Measurements from ENCODE around the gene CKLF. TPM values are rescaled to one million over a fixed set of nuclear protein-coding genes. Genes with fewer than 3 reads are reported as not detected.

The CKLF gene
- total RNA-seq, 1 experiment from 2014 or later: 21.0 TPM

- no peak for TF ChIP-seq ATF6 (CRISPR knock-in tag; IDR thresholded peaks at IDR 0.05)
- no peak for TF ChIP-seq JAZF1 (CRISPR knock-in tag; IDR thresholded peaks at IDR 0.05)
- TF ChIP-seq NR3C1 (CRISPR knock-in tag; conservative IDR thresholded peaks at IDR 0.05; ENCODE audit: low read depth): no peak
Measured at GRCh38 chr16:66601471-66601870, 49.1 kb downstream of the CKLF start (continued).

GRCh38 chr16:66603537-66604375 is 51.4 kb downstream of the CKLF start:
- ATAC-seq: peak; percentile 44
- CTCF ChIA-PET: interaction anchor here (0.6 to 1.8 kb wide), 9 partner anchors 14 to 306 kb away, joined by 3 to 16 read pairs (median 4); no protein-coding TSS in a partner anchor

More at GRCh38 chr16:66603537-66604375, 51.4 kb downstream of the CKLF start:
- Mint-ChIP-seq H3K27ac (peak overlapping the region; percentile 94), H3K4me1 (peaks cover 29% of the 10 kb centered on the region), H3K27me3 (ENCODE audit: low read depth) (peaks cover 6% of the 10 kb centered on the region; the same call in 1 of the 2 replicates), H3K4me3 (peak overlapping the region; percentile 81), H3K9me3 (no peaks in the 10 kb centered on the region), H3K36me3 (no peaks in the 10 kb centered on the region)
- TF ChIP-seq ZBTB43 (CRISPR knock-in tag; IDR thresholded peaks at IDR 0.05): peak; percentile 69; the same call in 1 of the 2 replicates
- no peak; the same call in 1 of the 2 replicates for TF ChIP-seq NFE2L1 (CRISPR knock-in tag; IDR thresholded peaks at IDR 0.05)
- peak; percentile 31; the same call in 1 of the 2 replicates for TF ChIP-seq PRDM15 (CRISPR knock-in tag; IDR thresholded peaks at IDR 0.05)
- TF ChIP-seq MAX (CRISPR knock-in tag; IDR thresholded peaks at IDR 0.05): peak; percentile 41; the same call in 1 of the 2 replicates
- peak; percentile 58; the same call in 1 of the 2 replicates for TF ChIP-seq FOXP1 (CRISPR knock-in tag; IDR thresholded peaks at IDR 0.05; ENCODE audit: borderline replicate concordance)
- POLR2A ChIA-PET: interaction anchor here (0.5 kb wide), 1 partner anchor 490 kb away, joined by 6 read pairs; no protein-coding TSS in a partner anchor
- peak; percentile 74 for DNase-seq (ENCODE audit: low spot score)

Measured in WTC11 (cell line).